ENCODE results near the gene PRKCA.

PRKCA gene

GRCh38 chr17:66847704-66848103, 545.3 kb downstream of the PRKCA start:
- DNase-seq = no peak

- DNase-seq = no peak
Observed at GRCh38 chr17:66848496-66848895, 546.1 kb downstream of the PRKCA start.

- no peak for DNase-seq
Observed at GRCh38 chr17:66849032-66849655, 546.7 kb downstream of the PRKCA start.

- no peak for DNase-seq
Observed at GRCh38 chr17:66849851-66850580, 547.6 kb downstream of the PRKCA start.

GRCh38 chr17:66850692-66851091, 548.3 kb downstream of the PRKCA start:
- peak; percentile 9 for DNase-seq

GRCh38 chr17:66855204-66855603, 552.8 kb downstream of the PRKCA start:
- DNase-seq = no peak

GRCh38 chr17:66858226-66859083, 556.0 kb downstream of the PRKCA start:
- no peak for DNase-seq

GRCh38 chr17:66859353-66859752, 556.9 kb downstream of the PRKCA start:
- DNase-seq = no peak

GRCh38 chr17:66860204-66860603, 557.8 kb downstream of the PRKCA start:
- no peak for DNase-seq

All from fibroblast of skin of scalp (primary cell).